ENCODE measurements around the gene TMPRSS7.

TMPRSS7 gene

GRCh38 chr3:112093180-112093522 lies 58.6 kb downstream of the TMPRSS7 start:
- in situ Hi-C loops (cut with HindIII; ENCODE audit: low sequenced_read_pairs), result no loop called here

GRCh38 chr3:112095731-112096130 lies 61.2 kb downstream of the TMPRSS7 start:
- in situ Hi-C loops (cut with HindIII; ENCODE audit: low sequenced_read_pairs), result no loop called here

GRCh38 chr3:112096176-112096575 lies 61.6 kb downstream of the TMPRSS7 start:
- in situ Hi-C loops (cut with HindIII; ENCODE audit: low sequenced_read_pairs), result no loop called here

DNA sequence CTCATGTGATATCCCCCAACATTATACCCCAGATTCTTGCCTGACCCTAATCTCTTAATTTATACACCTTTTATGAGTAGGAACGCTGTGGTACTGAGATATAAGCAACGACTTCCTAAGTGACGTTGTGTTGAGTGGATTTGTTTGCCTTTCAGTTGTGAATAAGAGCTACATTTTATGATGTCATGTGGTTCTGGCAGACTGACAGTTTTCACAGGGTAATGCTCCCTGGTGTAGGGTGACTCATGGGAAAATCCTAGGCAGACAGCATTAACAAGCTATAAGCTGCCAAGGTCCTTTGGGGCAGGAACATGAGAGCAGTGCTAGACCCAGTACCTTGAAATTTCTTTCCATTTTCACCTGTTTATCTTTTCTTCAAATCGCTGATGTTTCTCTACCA lies 62.8 kb downstream of the TMPRSS7 start:
- in situ Hi-C loops (cut with HindIII; ENCODE audit: low sequenced_read_pairs), result no loop called here

DNA sequence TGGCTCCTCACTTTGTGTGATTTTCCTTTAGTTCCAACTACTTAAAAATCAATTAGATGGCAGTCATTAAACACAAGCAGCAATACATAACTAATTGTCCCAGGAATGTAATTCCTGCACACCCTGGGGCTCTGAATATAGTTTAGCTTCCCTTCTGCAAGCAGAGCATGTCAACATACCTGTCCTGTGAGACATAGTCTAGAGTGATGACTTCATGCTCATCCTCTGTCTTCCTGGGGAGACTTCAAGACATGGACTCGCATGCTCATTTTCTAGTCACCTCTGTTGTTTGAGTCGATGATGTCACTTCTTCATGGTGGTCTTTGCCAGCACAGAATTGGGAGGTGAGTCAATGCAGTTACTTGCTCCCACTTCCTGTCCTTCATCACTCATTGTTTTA lies 67.4 kb downstream of the TMPRSS7 start:
- in situ Hi-C loops (cut with HindIII; ENCODE audit: low sequenced_read_pairs), result no loop called here

- in situ Hi-C loops (cut with HindIII; ENCODE audit: low sequenced_read_pairs), result no loop called here
Measured at GRCh38 chr3:112104774-112105173, 70.2 kb downstream of the TMPRSS7 start.

GRCh38 chr3:112109322-112109721 lies 74.8 kb downstream of the TMPRSS7 start:
- in situ Hi-C loops (cut with HindIII; ENCODE audit: low sequenced_read_pairs), result no loop called here

DNA sequence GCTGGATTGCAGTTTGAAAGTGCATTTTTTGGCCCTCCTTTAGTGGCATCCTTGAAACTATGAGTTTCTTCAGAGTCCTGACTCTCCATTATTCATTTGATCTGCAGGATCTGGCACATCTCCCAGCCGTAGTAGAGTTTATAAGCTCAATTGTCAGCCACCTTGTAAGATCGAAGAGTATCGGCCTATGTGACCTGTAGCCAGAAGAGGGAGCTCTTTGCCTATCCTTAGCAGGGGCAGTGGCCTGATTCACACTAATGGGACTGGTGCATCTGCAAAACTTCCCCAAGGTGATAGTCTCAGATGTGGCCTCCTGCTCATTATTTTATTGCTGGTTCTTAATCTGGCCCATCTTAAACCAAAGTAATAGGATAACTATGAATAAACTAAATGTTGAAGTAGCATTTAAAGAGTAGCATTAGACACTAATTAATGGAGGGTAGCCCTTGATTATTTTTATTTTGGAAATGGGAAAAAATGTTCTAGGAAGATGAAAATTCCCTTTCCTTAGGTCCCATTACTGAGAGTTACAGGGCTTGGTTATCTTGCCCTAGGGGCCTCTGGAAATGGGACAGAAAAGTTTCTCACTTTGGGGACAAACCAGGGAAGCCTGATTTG lies 77.4 kb downstream of the TMPRSS7 start:
- in situ Hi-C loops (cut with HindIII; ENCODE audit: low sequenced_read_pairs), result no loop called here

DNA sequence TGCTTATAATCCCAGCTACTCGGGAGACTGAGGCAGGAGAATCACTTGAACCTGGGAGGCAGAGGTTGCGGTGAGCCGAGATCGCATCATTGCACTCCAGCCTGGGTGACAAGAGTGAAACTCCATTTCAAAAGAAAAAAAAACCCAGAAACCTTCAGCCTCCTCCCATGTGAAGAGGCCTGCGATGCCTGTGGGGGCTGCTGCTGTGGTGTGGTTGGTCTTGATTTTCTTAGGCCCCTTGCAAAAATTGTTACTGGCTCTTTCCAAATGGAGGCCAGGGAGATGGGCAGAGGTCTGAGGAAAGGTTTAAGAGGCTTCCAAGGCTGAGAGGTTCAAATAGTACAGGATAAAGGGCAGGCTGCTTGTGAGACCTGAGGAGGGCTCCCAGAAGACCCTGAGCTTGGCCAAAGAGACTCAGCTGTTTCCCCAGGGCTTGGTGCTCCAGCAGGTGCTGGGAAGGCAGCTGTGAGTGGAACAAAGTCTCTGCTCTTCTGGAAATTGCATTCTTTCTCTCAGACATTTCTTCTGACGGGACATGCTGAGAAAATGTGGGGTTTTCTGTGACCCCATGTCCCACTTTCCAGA lies 80.1 kb downstream of the TMPRSS7 start:
- in situ Hi-C loops (cut with HindIII; ENCODE audit: low sequenced_read_pairs), result no loop called here

GRCh38 chr3:112115161-112115739 lies 80.7 kb downstream of the TMPRSS7 start:
- in situ Hi-C loops (cut with HindIII; ENCODE audit: low sequenced_read_pairs), result no loop called here

- in situ Hi-C loops (cut with HindIII; ENCODE audit: low sequenced_read_pairs), result no loop called here
Measured at GRCh38 chr3:112115806-112116383, 81.4 kb downstream of the TMPRSS7 start.

- in situ Hi-C loops (cut with HindIII; ENCODE audit: low sequenced_read_pairs), result no loop called here
Measured at GRCh38 chr3:112116748-112117186, 82.2 kb downstream of the TMPRSS7 start.

DNA sequence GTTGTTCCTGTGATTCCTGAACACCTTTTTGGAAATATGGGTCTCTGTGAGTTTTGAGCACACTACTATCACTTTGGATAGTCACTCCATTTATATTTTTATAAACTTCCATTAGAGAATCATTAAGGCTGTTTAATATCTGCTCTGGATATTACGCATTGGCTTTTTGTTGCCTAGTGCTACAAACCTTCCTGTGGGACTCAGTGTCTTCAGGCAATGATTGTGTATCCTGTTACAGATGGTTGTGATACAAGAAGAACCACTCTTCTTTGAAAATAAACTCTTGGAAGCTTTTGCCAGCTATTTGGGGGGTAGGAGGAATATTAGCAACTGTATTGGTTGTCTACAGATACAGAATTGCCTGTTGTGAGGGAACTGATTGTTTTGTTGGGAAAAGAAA lies 82.9 kb downstream of the TMPRSS7 start:
- in situ Hi-C loops (cut with HindIII; ENCODE audit: low sequenced_read_pairs), result no loop called here

DNA sequence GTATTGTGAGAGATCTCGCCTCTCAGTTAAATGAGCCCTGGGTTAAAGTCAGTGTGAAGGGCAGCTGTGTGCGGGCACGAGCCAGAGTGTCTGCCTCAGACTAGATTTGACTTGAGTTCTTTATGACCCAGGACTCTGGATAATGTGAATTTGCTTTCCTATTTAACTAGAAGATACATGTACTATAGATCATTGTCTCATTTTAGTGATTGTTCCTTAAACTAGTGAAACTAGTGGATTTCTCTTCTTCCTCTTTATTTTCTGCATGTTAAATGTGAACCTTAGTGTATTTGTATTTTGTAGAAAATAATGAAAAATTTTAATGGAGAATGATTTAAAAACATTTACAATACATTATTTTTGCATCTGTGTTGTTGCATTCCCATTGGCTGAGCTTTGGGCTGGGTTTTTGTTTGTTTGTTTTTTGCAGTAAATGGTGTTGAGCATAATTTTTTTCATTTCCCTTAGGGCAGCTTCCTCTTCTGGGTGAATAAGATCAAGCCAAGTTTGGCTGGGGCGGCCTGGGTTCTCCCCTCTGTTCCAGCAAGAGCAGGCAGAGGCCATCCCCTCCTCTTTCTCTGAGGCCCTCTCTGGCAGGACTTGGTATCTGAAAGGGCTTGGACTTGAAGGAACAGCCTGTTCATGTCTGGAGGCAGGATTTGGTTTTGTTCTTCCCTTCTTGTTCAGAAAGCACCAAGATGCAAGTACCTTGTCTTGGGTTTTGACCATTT lies 83.5 kb downstream of the TMPRSS7 start:
- in situ Hi-C loops (cut with HindIII; ENCODE audit: low sequenced_read_pairs), result no loop called here

GRCh38 chr3:112119962-112120836 lies 85.7 kb downstream of the TMPRSS7 start:
- in situ Hi-C loops (cut with HindIII; ENCODE audit: low sequenced_read_pairs), result no loop called here

DNA sequence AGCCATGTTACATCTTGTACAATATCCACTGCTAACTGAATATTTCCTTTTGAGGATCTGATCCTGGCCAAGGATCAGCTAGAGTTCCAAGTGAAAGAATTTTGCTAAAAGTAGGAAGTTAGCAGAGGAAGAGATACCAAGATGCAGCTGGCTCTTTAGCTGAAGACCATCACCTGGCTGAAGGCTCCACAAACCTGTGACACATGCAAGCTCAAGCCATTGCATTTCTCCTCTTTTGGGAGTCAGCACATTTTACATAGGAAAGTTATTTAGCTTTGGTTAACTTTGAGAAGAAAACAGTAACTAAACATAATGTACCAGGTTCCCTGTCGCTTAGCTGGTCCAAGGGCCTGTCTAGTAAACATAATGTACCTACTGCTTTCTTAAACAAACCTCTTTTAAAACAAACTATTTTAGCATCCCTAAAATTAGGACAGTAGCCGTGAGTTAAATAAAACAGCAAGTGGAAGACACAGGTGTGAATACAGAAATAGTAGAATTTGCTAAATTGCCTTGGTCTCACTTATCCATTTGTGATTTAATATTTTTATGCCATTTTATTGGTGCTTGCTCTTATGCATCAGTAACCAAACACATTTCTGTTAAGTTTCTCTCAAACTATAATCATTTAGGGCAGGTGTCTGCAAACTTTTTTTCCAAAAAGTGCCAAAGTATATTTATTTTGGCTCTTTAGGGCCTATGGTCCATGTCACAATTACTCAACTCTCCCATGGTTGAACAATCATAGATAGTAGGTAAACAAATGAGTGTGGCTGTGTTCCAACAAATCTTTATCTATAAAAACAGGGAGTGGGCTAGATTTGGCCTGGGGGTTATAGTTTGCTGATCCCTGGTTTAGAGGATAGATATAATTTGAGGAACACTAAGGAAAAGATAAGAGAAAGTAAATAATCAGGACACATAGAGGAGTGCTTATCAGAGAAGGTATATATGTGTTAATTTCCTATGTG lies 87.3 kb downstream of the TMPRSS7 start:
- in situ Hi-C loops (cut with HindIII; ENCODE audit: low sequenced_read_pairs), result no loop called here

- in situ Hi-C loops (cut with HindIII; ENCODE audit: low sequenced_read_pairs), result no loop called here
Measured at GRCh38 chr3:112122870-112123269, 88.3 kb downstream of the TMPRSS7 start.

GRCh38 chr3:112123548-112123947 lies 89.0 kb downstream of the TMPRSS7 start:
- in situ Hi-C loops (cut with HindIII; ENCODE audit: low sequenced_read_pairs), result no loop called here

GRCh38 chr3:112124907-112125607 lies 90.5 kb downstream of the TMPRSS7 start:
- in situ Hi-C loops (cut with HindIII; ENCODE audit: low sequenced_read_pairs), result loop anchor here (25.0 kb wide), 1 partner anchor 387 kb away; no protein-coding TSS in a partner anchor
